Midbrain (tissue), 1 donor: ENCODE measurements around the gene CENPA.
"Not testable (repeated sequence)": the region's sequence is repeated elsewhere in the genome, so short reads cannot be mapped to it uniquely, and the experiment has no call there.

Source experiments
- DNase-seq: peaks from one replicate; lab custom pipeline; 2025; lab: John Stamatoyannopoulos, UW

CENPA gene

GRCh38 chr2:26785431-26786206 is at the start of gene CENPA:
TSS of gene CENPA (plus strand) at chr2:26786056. CDS start at chr2:26786197, 141 bp downstream.
- DNase-seq: peak; percentile 99

GRCh38 chr2:26737221-26737620 is 48.6 kb upstream of the CENPA start:
- DNase-seq: no peak

- no peak for DNase-seq
Observed at GRCh38 chr2:26738481-26738880, 47.4 kb upstream of the CENPA start.

GRCh38 chr2:26739514-26739913 is 46.3 kb upstream of the CENPA start:
- no peak for DNase-seq

GRCh38 chr2:26740346-26740745 is 45.5 kb upstream of the CENPA start:
- DNase-seq: no peak

- DNase-seq: no peak
Observed at GRCh38 chr2:26740890-26741302, 45.0 kb upstream of the CENPA start.

- no peak for DNase-seq
Observed at GRCh38 chr2:26742048-26742770, 43.6 kb upstream of the CENPA start.

GRCh38 chr2:26743852-26744251 is 42.0 kb upstream of the CENPA start:
- DNase-seq: no peak

GRCh38 chr2:26744953-26745352 is 40.9 kb upstream of the CENPA start:
- DNase-seq: no peak

- peak; percentile 92 for DNase-seq
Observed at GRCh38 chr2:26745609-26746327, 40.1 kb upstream of the CENPA start.

GRCh38 chr2:26746934-26747333 is 38.9 kb upstream of the CENPA start:
- DNase-seq: no peak

- not testable (repeated sequence) for DNase-seq
Observed at GRCh38 chr2:26749787-26750420, 36.0 kb upstream of the CENPA start.

GRCh38 chr2:26750467-26750866 is 35.4 kb upstream of the CENPA start:
- not testable (repeated sequence) for DNase-seq

GRCh38 chr2:26752656-26753055 is 33.2 kb upstream of the CENPA start:
- DNase-seq: no peak

- no peak for DNase-seq
Observed at GRCh38 chr2:26754539-26754938, 31.3 kb upstream of the CENPA start.

GRCh38 chr2:26754972-26755670 is 30.7 kb upstream of the CENPA start:
- no peak for DNase-seq

- no peak for DNase-seq
Observed at GRCh38 chr2:26756337-26756736, 29.5 kb upstream of the CENPA start.

GRCh38 chr2:26757873-26758789 is 27.7 kb upstream of the CENPA start:
- DNase-seq: no peak

GRCh38 chr2:26758790-26759321 is 27.0 kb upstream of the CENPA start:
- no peak for DNase-seq

GRCh38 chr2:26759845-26760244 is 26.0 kb upstream of the CENPA start:
- no peak for DNase-seq
